ENCODE results near the gene MLST8. TPM values are rescaled to one million over a fixed set of nuclear protein-coding genes. Genes with fewer than 3 reads are reported as not detected.

Gene MLST8
- total and polyA plus RNA-seq, 2 donors (not counting 1 experiment from before 2014, with no cell fraction given): 36.1 to 112 TPM

GRCh38 chr16:2178321-2179106 is 26.7 kb upstream of the MLST8 start:
- POLR2A ChIA-PET: no interaction called here
- TF ChIP-seq EZH2 (IDR thresholded peaks at IDR 0.05; ENCODE audit: borderline replicate concordance, insufficient read depth, low read depth, low read length, poor library complexity, severe bottlenecking): no peak
- TF ChIP-seq CTCF (IDR thresholded peaks at IDR 0.05): no peak
- Mint-ChIP-seq H3K4me3 (no peak overlapping the region), H3K27me3 (no peaks in the 10 kb centered on the region), H3K9me3 (ENCODE audit: insufficient read depth) (no peaks in the 10 kb centered on the region), H3K4me1 (peaks cover 1% of the 10 kb centered on the region), H3K27ac (no peak overlapping the region)
- intact Hi-C loops (cut with micrococcal nuclease): no loop called here
- ATAC-seq (ENCODE audit: low read depth) (peak; percentile 46), DNase-seq (no peak)
- no peaks in the 10 kb centered on the region for H3K9me3 ChIP-seq (ENCODE audit: control extremely low read depth in 1 of 3, control insufficient read depth in 2 of 3, insufficient read depth in 1 of 3, low read length in 2 of 3)
- H3K27me3 ChIP-seq (replicated peaks in 1 of 4; ENCODE audit: control extremely low read depth in 1 of 4, control insufficient read depth in 3 of 4, insufficient read depth in 4 of 4, low read length in 3 of 4): no peaks in the 10 kb centered on the region
- H3K9ac ChIP-seq (ENCODE audit: low read length): no peak overlapping the region
- CTCF ChIA-PET: no interaction called here
- peaks cover 0 to 22% of the 10 kb centered on the region in 2 experiments for H3K36me3 ChIP-seq (replicated peaks in 1 of 2; ENCODE audit: control extremely low read depth in 1 of 2, control insufficient read depth in 1 of 2, extremely low read depth in 1 of 2, insufficient read depth in 2 of 2, low read length in 1 of 2)
- WGBS (ENCODE audit: insufficient coverage): 47% methylated on average over 106 of the region's 106 CpGs
- no peaks in the 10 kb centered on the region for H3K4me1 ChIP-seq (ENCODE audit: control insufficient read depth in 2 of 2, insufficient read depth in 2 of 2, low read length in 2 of 2)
- H4K20me1 ChIP-seq (ENCODE audit: control insufficient read depth, insufficient read depth, low read length, poor library complexity, severe bottlenecking): no peaks in the 10 kb centered on the region
- H2AFZ ChIP-seq (ENCODE audit: insufficient read depth, low read depth, low read length, poor library complexity, severe bottlenecking): no peak overlapping the region
- H3K79me2 ChIP-seq (ENCODE audit: control insufficient read depth, insufficient read depth, low read length): no peaks in the 10 kb centered on the region
- H3K4me3 ChIP-seq (ENCODE audit: control extremely low read depth in 1 of 5, extremely low read depth in 1 of 5, insufficient read depth in 1 of 5, low read depth in 2 of 5, low read length in 4 of 5): no peak overlapping the region
- H3K4me2 ChIP-seq (replicated peaks; ENCODE audit: low read depth, low read length, poor library complexity, severe bottlenecking): no peak overlapping the region
- H3K27ac ChIP-seq (ENCODE audit: low read length in 2 of 2): no peak overlapping the region

- CTCF ChIA-PET: no interaction called here
- no peaks in the 10 kb centered on the region for H3K4me1 ChIP-seq (ENCODE audit: control insufficient read depth in 2 of 2, insufficient read depth in 2 of 2, low read length in 2 of 2)
- ATAC-seq (ENCODE audit: low read depth) (no peak), DNase-seq (no peak)
- intact Hi-C loops (cut with micrococcal nuclease): no loop called here
- H4K20me1 ChIP-seq (ENCODE audit: control insufficient read depth, insufficient read depth, low read length, poor library complexity, severe bottlenecking): no peaks in the 10 kb centered on the region
- peaks cover 0 to 18% of the 10 kb centered on the region in 2 experiments for H3K36me3 ChIP-seq (replicated peaks in 1 of 2; ENCODE audit: control extremely low read depth in 1 of 2, control insufficient read depth in 1 of 2, extremely low read depth in 1 of 2, insufficient read depth in 2 of 2, low read length in 1 of 2)
- H3K9me3 ChIP-seq (ENCODE audit: control extremely low read depth in 1 of 3, control insufficient read depth in 2 of 3, insufficient read depth in 1 of 3, low read length in 2 of 3): no peaks in the 10 kb centered on the region
- no peaks in the 10 kb centered on the region for H3K9me3 Mint-ChIP-seq (ENCODE audit: insufficient read depth)
- H3K4me3 ChIP-seq (ENCODE audit: control extremely low read depth in 1 of 5, extremely low read depth in 1 of 5, insufficient read depth in 1 of 5, low read depth in 2 of 5, low read length in 4 of 5): no peak overlapping the region
- POLR2A ChIA-PET: no interaction called here
- no peak overlapping the region for H3K4me2 ChIP-seq (replicated peaks; ENCODE audit: low read depth, low read length, poor library complexity, severe bottlenecking)
- H3K27ac ChIP-seq (ENCODE audit: low read length in 2 of 2): no peak overlapping the region
- peaks cover 2% of the 10 kb centered on the region for H3K4me1 Mint-ChIP-seq
- H3K27ac Mint-ChIP-seq: no peak overlapping the region
- no peaks in the 10 kb centered on the region for H3K79me2 ChIP-seq (ENCODE audit: control insufficient read depth, insufficient read depth, low read length)
- H2AFZ ChIP-seq (ENCODE audit: insufficient read depth, low read depth, low read length, poor library complexity, severe bottlenecking): no peak overlapping the region
- WGBS (ENCODE audit: insufficient coverage): 59% methylated on average over 42 of the region's 50 CpGs
- H3K27me3 ChIP-seq (replicated peaks in 1 of 4; ENCODE audit: control extremely low read depth in 1 of 4, control insufficient read depth in 3 of 4, insufficient read depth in 4 of 4, low read length in 3 of 4): no peaks in the 10 kb centered on the region
- H3K27me3 Mint-ChIP-seq: no peaks in the 10 kb centered on the region
- TF ChIP-seq EZH2 (IDR thresholded peaks at IDR 0.05; ENCODE audit: borderline replicate concordance, insufficient read depth, low read depth, low read length, poor library complexity, severe bottlenecking) (no peak), CTCF (IDR thresholded peaks at IDR 0.05) (no peak)
- no peak overlapping the region for H3K9ac ChIP-seq (ENCODE audit: low read length)
- H3K4me3 Mint-ChIP-seq: no peak overlapping the region
Measured at GRCh38 chr16:2179107-2179501, 26.1 kb upstream of the MLST8 start.

All from B cell (primary cell).